Activated CD4-positive, alpha-beta T cell treated with anti-CD3 and anti-CD28 coated beads, Interleukin-2, amount 50 U/mL, for 48 hours (primary cell): ENCODE results near the gene GMFB.

ENCODE experiments used
- DNase-seq, 2 experiments: peaks; one replicate each; pipeline ENCODE4 v3.0.0-alpha.2; 2020

GMFB gene

DNA sequence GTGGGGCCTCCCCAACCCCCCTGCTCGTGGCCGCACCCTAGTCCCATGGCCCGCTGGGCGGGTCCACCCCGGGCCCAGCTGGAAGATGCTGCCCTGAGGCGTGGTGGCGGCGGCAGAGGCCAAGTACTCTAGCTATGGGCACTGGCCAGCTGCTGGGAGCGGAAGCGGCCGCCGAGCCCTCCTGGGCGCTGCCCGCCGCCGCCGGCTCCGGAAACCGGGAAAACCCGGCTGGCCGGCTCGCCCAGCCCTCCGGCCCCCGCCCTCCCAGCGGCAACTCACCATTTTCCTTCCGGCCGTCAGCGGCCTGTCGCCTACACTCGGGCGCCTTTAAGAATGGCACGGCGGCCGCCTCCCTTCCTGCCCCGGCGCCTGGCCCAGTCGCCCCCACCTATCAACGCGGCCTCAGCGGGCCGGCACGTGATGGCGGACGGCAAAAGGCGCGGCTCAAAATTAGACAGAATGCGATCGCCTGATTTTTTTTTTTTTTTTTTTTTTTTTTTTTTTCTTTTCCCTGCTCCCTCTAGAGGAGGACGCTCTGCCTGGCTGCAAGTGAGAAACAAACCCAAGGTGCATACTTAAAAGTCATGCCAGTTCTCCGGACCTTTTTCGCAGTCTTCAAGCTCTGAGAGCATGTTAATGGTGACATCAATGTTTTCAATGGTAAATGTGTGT is at the start of gene GMFB:
GMFB (minus strand) TSS at position 335 of the 672 bp plus-strand sequence; CDS start at position 282, 53 bp downstream.
- peak; percentile 87 to 91 for DNase-seq

DNA sequence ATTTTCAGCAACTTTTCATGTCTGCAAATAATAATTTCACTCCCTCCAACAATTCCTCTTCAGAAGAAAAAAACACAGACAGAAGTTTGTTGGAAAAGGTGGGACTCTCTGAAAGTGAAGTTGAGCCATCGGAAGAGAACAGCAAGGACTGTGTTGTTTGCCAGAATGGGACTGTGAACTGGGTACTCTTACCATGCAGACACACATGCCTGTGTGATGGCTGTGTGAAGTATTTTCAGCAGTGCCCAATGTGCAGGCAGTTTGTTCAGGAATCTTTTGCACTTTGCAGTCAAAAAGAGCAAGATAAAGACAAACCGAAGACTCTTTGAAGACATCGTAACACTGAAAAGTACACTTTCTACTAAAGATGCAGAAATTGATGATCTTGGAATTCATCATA is 49.3 kb upstream of the GMFB start:
- DNase-seq, result no peak

DNA sequence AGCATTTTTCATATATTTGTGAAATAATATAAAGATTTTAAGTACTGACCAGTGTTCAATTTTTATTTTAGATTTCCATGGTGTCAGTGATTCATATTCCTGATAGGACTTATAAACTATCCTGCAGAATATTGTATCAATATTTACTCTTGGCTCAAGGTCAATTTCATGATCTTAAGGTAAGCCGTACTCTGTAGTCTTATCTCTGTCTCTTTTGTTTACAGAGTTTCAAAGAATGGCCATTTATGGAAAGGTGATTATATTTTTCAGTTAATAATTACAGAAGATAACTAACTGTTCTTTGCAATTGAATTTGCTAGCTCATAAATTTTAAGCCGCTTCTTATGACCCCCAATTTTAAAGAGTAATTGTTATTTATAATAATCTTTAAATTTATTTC is 48.9 kb upstream of the GMFB start:
- no peak for DNase-seq

DNA sequence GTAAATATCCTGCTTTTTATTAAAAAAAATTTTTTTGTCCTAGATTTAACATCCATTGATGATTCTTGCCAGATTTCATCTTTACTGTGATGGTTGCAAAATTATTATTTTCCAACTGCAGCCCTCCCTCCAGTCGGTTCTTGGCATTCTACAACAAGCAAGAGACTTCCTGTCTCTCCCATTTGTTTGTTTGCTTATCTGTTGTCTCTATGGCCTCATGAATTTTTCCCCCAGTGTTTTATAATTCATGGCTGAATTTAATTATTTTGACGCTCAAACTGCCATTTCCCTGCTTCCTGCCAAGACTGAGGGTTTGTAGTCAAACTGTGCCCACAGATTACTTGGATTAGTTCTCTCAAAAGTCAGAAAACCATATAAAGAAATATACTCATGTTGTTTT is 46.9 kb upstream of the GMFB start:
- DNase-seq, result no peak

DNA sequence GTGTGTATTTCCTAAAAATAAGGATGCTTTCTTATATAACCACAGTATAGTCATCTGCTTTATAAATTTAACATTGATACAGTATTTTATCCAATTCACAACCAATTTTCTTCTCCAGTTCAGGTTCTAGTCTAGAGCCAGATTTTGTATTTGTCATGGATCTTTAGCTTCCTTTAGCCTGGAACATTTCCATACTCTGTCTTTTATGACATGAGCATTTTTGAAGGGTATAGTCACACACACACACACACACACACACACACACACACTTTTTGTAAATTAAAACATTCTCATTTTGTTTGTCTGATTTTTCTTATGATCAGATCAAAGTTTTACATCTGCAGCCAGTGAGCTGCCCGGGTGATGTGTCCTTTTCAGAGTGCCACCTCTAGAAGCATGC is 46.3 kb upstream of the GMFB start:
- DNase-seq, result no peak

DNA sequence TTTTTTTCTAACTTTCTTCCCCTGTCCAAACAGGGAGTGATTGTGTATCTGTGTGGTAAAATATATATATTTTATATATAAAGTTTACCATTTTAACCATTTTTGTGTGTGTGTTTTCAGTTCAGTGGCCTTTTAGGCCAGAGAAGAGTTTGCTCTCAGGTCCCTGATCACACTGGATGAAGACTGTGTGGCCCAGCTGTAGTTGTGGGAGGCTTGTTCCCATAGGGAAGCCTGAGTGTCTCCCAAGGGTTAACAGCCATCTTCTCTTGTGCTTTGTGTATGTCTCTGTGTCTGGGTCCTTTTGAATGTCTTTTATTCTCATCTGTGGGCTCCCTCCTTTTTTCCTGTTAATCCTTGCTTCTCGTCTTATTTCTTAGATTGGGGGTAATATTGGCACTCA is 44.3 kb upstream of the GMFB start:
- no peak for DNase-seq

DNA sequence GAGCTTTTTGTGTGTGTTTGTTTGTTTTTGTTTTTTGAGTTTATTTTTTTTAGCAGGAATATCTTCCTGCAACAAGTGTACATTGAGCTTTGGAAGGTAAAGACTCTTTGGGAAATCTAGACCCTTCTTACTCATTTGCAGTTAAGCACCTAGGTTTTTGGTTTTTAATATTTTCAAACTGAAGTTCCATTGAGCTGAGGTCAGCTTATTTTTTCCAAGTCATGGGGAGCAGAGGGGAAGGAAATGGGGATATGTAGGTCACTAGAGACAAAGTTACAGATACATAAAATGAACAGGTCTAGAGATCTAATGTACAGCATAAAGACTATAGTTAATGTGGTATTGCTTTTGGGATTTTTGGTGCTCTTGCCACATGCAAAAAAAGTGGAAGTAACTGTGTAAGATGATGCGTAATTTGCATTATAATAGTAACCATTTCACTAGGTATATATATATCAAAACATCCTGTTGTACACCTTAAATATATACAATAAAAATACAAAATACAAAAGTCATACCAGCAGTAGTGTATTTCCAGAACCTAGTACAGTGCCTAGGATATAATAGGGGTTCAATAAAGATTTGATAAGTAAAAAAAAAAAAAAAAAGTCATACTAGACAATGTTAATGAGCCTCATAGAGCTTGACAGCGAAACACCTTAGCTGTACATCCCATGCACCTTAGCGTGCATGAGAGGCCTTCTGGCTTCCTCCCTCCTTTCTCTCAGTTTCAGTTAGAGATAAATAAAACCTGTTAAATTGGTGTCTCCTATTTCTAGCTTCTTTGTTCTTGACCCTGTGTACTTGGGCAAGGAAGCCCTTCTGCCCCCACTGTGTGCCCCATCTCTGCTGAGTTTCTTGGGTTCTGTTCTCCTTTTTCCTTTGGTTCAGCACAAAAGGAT is 43.6 kb upstream of the GMFB start:
- no peak for DNase-seq

DNA sequence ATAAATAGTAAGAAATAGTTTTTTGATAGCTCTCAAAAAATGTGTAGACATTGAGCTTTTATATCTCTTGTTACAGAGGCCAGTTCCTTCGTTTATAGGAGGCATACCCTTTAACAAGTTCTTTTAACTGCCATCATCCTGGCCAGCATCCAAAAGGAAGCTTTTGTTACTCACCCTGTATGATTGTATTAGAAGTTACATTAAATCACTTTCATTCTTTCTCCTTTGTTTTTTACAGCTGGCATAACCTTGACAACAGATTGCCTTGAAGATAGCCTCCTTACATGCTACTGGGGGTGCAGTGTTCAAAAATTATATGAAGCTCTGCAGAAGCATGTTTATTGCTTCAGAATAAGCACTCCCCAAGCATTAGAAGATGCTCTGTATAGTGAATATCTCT is 41.0 kb upstream of the GMFB start:
- no peak for DNase-seq

DNA sequence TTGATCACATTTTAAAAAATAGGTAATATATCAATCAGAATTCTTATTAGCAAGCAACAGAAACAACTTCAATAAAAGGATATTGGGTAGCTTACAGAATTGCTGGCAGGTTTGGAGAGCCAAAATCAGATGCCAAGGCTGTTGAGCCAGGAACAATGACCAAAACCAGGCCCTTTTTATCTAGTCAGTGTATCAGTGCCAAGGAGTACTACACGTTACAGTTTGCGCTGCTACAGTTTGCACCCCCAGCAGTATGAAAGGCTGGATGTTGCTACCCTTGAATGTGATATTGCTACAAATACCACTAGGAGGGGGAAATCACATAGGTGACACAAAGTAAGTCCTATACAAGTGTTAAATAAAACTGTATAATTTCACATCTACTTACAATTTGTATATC is 40.2 kb upstream of the GMFB start:
- no peak for DNase-seq

DNA sequence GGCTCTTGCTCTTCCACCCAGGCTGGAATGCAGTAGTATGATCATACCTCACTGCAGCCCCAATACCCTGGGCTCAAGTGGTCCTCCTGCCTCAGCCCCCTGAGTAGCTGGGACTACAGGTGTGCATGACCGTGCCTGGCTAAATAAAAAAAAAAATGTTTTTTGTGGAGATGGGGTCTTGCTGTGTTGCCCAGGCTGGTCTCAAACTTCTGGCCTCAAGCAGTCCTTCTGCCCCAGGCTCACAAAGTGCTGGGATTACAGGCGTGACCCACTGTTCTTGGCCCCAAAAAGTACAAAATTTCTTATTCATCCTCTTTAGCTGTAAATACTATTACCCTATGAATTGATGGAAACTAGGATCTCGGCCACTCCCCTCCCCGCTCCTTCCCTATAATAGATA is 35.6 kb upstream of the GMFB start:
- DNase-seq, result no peak

DNA sequence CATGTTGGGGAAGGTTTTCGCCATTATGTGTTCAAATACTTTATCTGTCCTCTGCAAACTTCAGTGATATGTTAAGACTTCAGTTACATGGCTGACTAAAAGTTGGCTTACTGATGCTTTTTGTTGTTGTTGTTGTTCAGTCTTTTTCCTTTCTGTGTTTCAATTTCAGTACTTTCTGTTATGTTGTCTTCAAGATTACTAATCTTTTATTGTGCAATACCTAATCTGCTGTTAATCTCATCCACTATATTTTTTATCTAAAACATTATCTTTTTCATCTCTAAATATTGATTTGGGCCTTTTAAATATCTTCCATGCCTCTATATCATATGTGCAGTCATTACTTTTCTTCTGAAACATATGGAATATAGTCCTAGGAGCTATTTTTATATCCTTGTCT is 27.9 kb upstream of the GMFB start:
- DNase-seq, result no peak

DNA sequence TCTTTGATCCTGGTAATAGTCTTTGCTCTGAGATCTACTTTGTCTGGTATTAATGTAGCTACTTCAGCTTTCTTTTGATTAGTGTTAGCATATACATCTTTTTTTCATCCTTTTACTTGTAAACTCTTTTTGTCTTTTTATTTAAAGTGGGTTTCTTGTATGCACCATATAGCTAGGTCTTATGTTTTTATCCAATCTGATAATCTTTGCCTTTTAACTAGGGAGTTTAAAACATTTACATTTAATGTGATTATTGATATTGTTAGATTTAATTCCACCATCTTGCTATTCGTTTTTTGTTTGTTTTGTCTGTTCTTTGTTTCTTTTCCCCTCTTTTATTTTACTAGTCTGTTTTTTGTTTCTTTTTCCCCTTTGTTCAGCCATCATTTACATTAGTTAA is 26.9 kb upstream of the GMFB start:
- no peak for DNase-seq

DNA sequence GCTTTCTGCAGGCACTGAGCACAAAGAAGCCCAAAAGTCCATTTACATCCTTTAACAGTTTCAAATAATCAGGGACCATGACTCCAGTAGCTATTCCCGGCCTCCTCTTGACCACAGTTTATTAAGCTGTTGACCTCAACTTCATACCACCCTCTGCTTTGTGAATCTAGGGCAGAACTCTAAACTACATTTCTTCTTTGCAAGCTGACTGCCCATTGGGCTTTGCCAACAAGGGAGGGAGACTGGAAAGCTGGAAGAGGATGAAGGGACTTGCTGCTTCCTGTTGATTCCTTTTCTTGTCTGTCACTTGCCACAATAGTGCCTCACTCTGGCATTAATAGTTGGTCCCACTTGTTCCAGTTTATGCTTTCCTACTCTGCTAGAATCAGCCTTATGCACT is 23.6 kb upstream of the GMFB start:
- no peak for DNase-seq

DNA sequence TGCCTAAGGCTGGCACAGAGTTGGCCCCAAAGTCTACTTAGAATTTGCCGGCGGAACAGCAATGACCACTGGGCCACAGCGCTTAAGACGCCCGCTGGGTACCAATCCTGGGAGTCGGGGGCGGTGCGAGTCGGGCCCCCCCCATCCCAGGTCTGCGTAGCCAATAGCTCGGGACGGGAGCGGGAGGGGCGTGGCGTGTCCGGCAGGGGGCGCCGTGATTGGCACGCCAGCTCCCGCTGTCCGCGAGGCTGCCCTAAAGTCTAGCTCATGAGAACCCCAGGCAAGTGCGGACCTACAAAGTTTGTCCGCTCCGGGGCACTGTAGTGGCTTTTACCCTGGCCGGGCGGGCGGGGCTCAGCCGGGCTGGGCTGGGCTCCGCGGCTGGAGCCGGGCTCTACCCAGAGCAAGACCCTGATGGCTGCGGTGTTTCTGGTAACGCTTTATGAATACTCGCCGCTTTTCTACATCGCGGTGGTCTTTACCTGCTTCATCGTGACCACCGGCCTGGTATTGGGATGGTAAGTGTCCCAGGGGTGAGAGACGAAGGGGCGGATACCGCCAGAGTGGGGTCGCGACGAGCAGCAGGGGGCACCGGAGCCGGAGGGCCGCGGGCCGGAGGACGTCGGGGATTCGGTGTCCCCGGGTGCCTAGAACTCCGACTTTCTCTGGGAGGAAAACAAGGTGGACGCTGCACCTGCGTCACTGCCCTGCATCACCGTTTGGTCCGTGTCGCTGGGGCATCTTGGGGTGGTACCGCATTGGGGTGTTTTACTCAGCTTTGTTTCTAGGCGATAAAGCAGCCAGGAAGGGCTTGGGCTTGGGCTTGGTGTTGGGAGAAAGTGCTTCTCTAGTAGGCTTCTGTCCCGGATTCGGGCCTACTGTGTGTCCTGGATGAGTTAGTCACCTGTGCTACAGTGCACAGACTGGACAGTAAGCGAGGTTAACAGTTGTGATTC is 21.0 kb upstream of the GMFB start, which contains the start of gene CGRRF1:
CGRRF1 (plus strand) TSS at position 361 of the 956 bp plus-strand sequence; CDS start at position 415, 54 bp downstream.
- DNase-seq, result peak; percentile 98 to 99

DNA sequence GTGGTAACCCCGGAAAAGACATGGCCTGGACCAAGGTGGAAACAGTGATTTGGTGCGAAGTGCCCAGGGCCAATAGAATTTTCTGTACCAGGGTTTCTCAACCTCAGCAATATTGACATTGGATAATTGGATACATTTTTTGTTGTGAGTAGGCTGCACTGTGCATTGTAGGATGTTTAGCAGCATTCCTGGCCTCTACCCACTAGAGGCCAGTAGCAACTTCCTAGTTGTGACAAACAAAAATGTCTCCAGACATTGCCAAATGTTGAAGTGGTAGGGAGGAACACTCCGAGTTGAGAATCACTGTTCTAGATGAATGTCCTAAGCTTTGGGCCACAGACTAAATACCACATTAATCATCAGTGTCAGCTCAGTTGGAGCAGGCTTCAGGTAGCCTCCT is 14.7 kb upstream of the GMFB start:
- no peak for DNase-seq

DNA sequence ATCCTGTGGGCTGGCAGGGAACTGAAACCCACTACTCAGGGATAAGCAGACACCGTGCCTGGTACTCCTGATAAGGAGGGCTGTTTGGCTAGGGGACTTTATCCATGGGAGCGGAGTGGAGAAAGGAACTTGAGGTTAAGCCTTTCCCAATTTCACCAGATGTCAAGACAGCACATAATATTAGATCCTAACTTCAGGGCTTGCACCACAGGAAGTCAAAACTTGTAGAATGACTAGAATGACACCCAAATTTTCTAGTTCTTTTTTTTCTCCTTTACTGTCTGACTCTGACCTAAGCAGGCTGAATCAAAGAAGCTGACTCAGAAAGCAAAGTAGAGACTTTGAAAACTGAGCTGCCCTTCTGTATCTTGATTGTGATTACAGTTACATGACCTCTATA is 13.8 kb upstream of the GMFB start:
- DNase-seq, result no peak

DNA sequence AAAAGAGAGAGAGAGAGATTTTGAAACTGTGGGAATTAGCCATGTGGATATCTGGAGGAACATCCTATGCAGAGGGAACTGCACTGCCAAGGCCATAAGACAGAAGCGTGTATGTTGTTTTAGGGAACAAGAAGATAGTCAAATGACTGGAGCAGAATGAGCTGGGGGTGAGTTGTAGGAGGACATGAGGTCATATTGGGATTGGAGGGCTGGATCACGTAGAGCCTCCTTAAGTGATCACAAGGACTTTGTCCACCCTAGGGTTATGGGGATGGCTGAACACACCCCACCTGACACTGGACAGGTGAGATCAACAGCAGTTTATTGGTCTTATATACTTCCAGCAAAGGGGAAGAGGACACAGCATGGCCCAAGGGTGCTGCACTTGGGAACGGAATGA is 12.7 kb upstream of the GMFB start:
- DNase-seq, result no peak

DNA sequence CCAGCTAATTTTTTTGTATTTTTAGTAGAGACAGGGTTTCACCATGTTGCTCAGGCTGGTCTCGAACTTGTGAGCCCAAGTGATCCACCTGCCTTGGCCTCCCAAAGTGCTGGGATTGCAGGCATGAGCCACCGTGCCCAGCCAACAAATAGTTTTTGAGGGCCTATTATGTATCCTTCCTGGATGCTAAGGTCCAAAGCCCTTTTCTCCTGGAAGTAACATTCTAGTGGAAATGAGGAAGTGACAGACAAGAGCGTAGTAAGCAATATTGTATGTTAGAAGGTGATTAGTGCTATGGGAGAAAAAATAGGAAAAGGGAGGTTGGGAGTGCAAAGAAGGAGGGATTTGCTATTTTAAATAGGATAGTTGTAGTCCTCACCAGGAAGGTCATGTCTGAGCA is 12.0 kb upstream of the GMFB start:
- DNase-seq, result no peak

DNA sequence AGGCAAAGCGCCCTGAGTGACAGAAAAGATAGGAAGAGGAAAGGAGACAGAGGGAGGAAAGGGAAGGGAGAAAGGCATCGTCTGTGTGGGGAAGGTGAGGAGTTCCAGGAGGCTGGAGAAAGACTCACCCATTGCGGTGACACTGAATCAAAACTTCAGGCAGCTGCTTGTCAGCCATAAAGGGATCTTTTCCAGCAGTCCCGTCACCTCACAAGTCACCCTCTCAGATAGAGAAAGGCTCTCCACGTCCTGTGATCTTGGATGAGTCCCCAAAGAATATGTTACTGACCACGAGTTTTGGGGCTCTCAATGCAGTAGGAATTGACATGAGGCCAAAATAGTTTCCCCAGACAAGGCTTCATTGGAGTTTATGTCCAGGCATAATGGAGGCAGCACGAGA is 9.8 kb upstream of the GMFB start:
- no peak for DNase-seq

DNA sequence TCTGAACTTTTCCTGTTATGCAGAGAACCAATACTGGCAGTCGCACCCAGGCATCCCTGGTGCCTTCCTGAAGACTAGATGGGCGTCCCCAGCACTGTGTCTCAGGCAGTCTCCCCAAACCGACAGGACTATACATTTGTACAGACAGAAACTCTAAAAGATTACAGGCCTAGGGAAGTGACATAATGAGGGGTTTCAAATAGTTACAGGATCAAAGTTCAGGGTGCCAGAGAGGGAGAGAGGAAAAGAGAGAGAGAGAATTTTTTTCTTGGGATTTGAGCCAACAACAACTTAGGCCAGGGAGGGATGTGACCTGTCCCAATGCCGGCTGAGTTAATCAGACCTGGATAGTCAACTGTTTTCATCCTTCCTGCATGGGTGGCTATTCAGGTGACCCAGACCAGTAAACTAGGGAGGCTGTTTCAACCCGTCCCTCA is 9.3 kb upstream of the GMFB start:
- no peak for DNase-seq

DNA sequence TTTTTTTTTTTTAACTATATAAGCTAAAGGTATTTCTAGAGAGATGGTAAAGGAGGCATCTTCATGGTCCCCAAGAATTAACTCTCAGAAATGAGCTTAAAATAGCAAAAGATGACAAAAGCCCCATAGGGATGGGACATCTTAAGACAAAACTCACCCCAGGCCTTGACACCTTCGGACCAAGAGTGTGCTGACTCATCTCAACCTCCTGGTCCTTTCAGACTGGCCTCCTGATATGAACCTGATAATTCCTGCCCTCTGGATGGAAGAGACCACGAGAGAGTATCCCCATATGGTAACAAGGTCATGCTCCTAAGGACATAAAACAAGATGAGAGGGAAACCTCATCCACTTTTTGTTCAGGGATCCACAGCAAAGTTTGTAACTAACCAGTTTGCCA is 8.4 kb upstream of the GMFB start:
- DNase-seq, result no peak

DNA sequence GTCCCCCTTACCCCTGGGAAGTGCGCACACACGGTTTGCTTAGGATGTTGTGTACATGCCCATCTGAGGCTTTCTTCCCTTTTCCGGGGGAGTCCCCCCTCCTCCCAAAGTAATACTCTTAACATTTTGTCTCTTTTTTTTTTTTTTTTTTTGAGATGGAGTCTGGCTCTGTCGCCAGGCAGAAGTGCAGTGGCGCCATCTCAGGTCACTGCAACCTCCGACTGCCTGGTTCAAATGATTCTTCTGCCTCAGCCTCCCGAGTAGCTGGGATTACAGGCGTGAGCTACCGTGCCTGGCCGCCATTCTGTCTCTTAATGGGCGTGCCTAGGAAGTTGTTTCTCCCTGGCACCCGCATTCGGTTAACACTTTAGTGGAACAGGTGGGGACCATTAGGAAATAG is 4.5 kb upstream of the GMFB start:
- DNase-seq, result no peak
